ENCODE results near the gene RNF183.
"Not testable (repeated sequence)": the region's sequence is repeated elsewhere in the genome, so short reads cannot be mapped to it uniquely, and the experiment has no call there.

RNF183 gene

GRCh38 chr9:113315231-113315630 lies 12.1 kb upstream of the RNF183 start:
- DNase-seq: no peak

- DNase-seq: no peak
Observed at GRCh38 chr9:113313261-113313660, 10.1 kb upstream of the RNF183 start.

DNA sequence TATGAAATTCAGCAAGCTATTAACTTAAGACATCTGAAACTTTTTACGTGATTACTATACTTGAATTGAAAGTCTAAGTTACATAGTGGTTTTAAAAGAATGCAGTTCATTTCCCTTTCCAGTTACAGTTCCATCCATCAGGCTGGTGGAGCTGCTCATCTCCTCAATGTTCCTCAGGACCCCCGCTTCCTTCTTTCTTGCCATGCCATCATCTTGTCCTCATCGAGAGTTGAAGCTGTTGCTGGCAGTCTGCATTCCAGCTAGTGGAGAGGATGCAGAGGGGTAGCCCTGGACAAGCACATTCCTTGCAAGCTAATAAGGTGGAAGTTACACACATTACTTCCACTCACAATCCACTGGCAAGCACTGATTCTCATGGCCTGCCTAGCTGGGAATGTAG lies 8.8 kb upstream of the RNF183 start:
- no peak for DNase-seq

GRCh38 chr9:113310538-113310937 lies 7.4 kb upstream of the RNF183 start:
- DNase-seq: no peak

DNA sequence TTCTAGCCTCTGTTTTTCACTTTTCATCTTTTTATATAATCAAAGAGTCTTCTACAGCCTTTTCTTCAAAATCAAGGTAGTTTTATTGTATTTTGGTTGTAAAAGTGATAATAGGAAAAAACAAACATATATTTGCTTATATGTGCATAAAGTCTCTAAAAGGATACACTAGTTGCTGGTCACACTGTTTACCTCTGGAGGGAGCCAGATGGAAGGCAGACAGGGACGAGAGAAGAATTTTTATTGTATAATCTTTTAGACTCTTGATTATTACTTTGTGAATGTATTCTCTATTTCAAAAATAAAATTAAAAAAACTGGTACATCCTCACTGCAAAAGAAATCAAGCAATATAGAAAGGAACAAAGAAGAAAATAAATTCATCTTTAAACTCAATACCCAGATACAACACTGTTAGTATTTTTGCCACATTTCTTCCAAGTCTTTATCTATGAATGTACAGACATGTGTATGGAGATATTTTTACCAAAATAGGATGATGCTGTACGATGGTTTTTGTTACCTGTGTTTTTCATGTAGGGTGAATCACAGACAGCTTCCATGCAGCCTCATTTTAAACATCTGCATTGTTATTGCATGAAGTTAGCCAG lies 6.1 kb upstream of the RNF183 start:
- peak; percentile 71 for DNase-seq

- DNase-seq: no peak
Observed at GRCh38 chr9:113307396-113307975, 4.3 kb upstream of the RNF183 start.

DNA sequence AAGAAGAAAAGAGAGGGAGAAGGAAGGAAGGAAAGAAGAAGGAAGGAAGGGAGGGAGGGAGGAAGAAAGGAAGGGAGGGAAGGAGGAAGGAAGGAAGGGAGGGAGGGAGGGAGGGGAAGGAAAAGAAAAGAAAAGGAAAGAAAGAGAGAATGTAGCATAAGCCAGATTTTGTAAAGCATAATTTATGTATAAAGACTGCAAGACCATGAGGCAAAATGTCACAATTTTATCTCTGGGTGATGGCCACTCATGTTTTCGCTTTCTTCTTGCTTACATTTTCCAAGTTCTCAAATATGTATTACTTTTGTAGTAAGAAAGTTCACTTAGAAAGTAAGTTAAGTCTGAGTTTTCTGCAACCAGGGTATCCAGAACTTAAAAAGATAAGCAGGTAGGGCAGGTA lies 3.4 kb upstream of the RNF183 start:
- DNase-seq: no peak

DNA sequence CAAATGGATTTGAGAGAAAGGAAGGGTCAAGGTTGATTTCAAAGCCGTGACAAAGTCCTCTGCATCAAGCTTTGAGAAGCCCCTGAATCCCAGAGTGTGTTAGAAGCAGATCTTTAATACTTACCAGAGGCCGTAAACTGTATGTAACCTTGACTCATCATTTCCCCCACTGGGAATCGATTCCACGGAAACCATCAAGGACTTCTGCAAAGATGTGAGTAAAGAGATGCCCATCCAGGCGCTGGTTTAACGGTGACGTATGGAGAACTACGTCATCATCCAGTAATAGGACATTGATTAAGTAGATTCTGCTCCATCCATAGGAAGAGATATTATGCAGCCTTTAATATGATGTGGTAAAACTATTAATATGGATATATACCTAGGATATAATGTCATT lies 1.6 kb downstream of the RNF183 start:
- DNase-seq: no peak

DNA sequence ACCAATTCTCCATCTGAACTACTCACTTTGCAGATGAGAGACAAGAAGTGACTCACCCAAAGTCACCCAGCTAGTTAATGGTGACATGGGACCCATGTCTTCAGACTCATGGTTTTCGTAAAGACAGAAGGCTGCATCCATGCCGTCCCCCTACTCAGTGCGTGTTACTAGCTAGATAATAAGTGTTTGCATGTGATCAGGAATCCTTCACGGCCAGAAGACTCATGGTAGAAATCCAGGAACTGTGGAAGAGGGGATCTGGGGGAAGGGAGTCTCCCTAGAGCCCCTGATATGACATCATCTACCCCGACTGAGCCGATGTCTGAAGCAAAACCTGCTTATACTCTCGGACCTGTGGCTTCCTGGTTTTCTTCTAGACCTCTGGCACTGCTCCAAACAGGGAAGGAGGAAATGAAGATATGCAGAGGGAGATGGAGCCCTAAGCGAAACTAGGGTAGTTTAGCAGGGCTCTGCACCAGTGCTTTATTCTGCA lies 3.3 kb downstream of the RNF183 start:
- peak; percentile 84 for DNase-seq

- DNase-seq: peak; percentile 99
Observed at GRCh38 chr9:113298924-113299770, 4.0 kb downstream of the RNF183 start.

GRCh38 chr9:113298311-113298710 lies 4.9 kb downstream of the RNF183 start:
- DNase-seq: no peak

- DNase-seq: no peak
Observed at GRCh38 chr9:113296796-113297558, 6.2 kb downstream of the RNF183 start.

GRCh38 chr9:113296247-113296646 lies 6.9 kb downstream of the RNF183 start:
- DNase-seq: not testable (repeated sequence)

DNA sequence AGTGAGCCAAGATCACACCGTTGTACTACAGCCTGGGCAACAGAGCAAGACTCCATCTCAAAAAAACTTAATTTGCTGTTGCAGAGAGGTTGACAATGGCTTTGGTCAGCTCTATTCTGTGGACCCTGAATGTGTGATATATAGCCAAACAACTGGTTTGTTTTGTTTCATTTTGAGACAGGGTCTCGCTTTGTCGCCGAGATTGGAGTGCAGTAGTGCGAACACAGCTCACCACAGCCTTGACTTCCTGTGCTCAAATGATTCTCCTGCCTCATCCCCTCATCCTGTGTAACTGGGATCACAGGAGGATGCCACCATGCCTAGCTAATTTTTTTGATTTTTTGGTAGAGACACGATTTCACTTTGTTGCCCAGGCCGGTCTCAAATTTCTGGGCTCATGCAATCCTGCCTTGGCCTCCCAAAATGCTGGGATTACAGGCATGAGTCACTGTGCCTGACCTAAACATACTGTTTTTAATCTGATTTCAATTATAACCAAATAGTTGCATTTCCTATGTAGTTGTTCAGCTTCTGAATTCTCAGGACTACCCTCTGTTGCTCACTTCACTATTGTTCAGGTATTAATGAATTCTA lies 9.8 kb downstream of the RNF183 start:
- no peak for DNase-seq

DNA sequence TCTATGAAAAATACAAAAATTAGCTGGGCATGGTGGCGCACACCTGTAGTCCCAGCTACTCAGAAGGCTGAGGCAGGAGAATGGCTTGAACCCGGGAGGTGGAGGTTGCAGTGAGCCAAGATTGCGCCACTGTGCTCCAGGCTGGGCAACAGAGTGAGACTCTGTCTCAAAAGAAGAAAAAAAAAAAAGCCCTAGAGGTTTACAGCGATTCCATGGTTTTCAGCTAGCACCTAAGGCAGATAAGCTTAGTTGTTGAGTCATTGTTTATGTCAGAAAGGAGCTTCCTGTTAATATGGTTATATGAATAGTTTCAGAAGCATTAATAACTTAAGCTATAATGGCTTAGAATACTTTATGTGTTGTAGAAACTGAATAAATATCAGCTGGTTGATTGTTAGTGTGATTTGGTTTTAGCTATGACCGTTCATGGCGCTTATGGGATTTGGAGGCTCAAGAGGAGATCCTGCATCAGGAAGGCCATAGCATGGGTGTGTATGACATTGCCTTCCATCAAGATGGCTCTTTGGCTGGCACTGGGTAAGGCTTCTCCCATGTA lies 13.0 kb downstream of the RNF183 start:
- no peak for DNase-seq

DNA sequence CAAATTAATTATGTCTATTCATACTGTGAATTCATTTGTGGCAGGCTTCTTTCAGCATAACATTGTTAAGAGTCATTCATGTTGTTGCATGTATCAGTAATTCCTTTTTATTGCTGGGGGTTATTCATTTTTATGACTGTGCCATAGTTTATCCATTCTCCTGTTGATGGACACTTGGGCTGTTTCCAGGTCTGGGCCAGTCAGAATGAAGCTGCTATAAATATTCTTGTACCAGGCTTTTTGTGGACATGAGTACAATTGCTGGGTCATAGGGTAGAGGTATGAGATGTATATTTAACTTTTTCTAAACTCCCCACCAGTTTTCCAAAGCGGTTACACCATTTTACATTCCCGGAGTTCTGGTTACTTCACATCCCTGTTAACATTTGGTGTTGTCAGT lies 14.1 kb downstream of the RNF183 start:
- no peak for DNase-seq

GRCh38 chr9:113281356-113281755 lies 21.8 kb downstream of the RNF183 start:
- no peak for DNase-seq

GRCh38 chr9:113278840-113279239 lies 24.3 kb downstream of the RNF183 start:
- DNase-seq: no peak

GRCh38 chr9:113275157-113276131 lies 27.7 kb downstream of the RNF183 start, which contains the start of the genes CDC26 and PRPF4:
CDC26 (minus strand) TSS chr9:113275572; CDS start chr9:113272507, 3,065 bp downstream.
PRPF4 (plus strand) TSS chr9:113275658; CDS start chr9:113275744, 86 bp downstream.
- DNase-seq: peak; percentile 97

- peak; percentile 86 for DNase-seq
Observed at GRCh38 chr9:113274474-113275156, 28.6 kb downstream of the RNF183 start.

All from NCI-H510A treated with DMSO at 0.1 percent for 48 hours (cell line).